Head of caudate nucleus (tissue), 42 donors: Measurements from ENCODE around the gene PCDHGA5.
"Not testable (repeated sequence)": the region's sequence is repeated elsewhere in the genome, so short reads cannot be mapped to it uniquely, and the experiment has no call there.

Source experiments
- DNase-seq, 42 donors: peaks; one replicate each; pipeline versions ENCODE4 v3.0.0 to v3.0.0-alpha.2; 2020 to 2021; ENCODE audit warnings: mixed read lengths in 7 of 42
- intact Hi-C: fragments of 100-400 bp; cut with DNase I; formaldehyde crosslinking; loops from one replicate; pipeline ENCODE4 v1.15.0; 2022

PCDHGA5 gene

GRCh38 chr5:141382469-141383294 is 18.7 kb downstream of the PCDHGA5 start, which contains the start of gene PCDHGA7:
TSS of gene PCDHGA7 (plus strand) at chr5:141382742. CDS start at chr5:141382900, 158 bp downstream.
- intact Hi-C loops: no loop called here
- DNase-seq: no peak

GRCh38 chr5:141383345-141383744 is 19.4 kb downstream of the PCDHGA5 start:
- DNase-seq: no peak
- intact Hi-C loops: no loop called here

- intact Hi-C loops: no loop called here
Observed at GRCh38 chr5:141384471-141385267, 20.7 kb downstream of the PCDHGA5 start.

GRCh38 chr5:141387557-141388311 is 23.8 kb downstream of the PCDHGA5 start, which contains the start of gene PCDHGB4:
TSS of gene PCDHGB4 (plus strand) at chr5:141387698. CDS start at chr5:141387885, 187 bp downstream.
- DNase-seq: peak in 1 of 42 donors; percentile 33
- intact Hi-C loops: not testable (repeated sequence)

More at GRCh38 chr5:141384471-141385267, 20.7 kb downstream of the PCDHGA5 start:
- no peak for DNase-seq

GRCh38 chr5:141388661-141389060 is 24.7 kb downstream of the PCDHGA5 start:
- intact Hi-C loops: no loop called here
- no peak for DNase-seq

GRCh38 chr5:141389153-141390042 is 25.4 kb downstream of the PCDHGA5 start:
- intact Hi-C loops: no loop called here
- DNase-seq: peak in 1 of 42 donors; percentile 31

GRCh38 chr5:141392429-141393198 is 28.7 kb downstream of the PCDHGA5 start, which contains the start of gene PCDHGA8:
TSS of gene PCDHGA8 (plus strand) at chr5:141392633. CDS start at chr5:141392814, 181 bp downstream.
- intact Hi-C loops: no loop called here
- DNase-seq: peak in 1 of 42 donors; percentile 28

GRCh38 chr5:141393267-141393666 is 29.3 kb downstream of the PCDHGA5 start:
- intact Hi-C loops: no loop called here

GRCh38 chr5:141394401-141395187 is 30.6 kb downstream of the PCDHGA5 start:
- intact Hi-C loops: not testable (repeated sequence)
- peak in 1 of 42 donors; percentile 13 for DNase-seq

More at GRCh38 chr5:141393267-141393666, 29.3 kb downstream of the PCDHGA5 start:
- DNase-seq: peak in 1 of 42 donors; percentile 17

GRCh38 chr5:141397756-141398551 is 34.0 kb downstream of the PCDHGA5 start, which contains the start of gene PCDHGB5:
TSS of gene PCDHGB5 (plus strand) at chr5:141397947. CDS start at chr5:141398128, 181 bp downstream.
- peak in 10 of 42 donors; percentile 19 to 59 (median 49) for DNase-seq
- intact Hi-C loops: not testable (repeated sequence)

- DNase-seq: peak in 1 of 42 donors; percentile 16
- intact Hi-C loops: no loop called here
Observed at GRCh38 chr5:141398608-141399007, 34.6 kb downstream of the PCDHGA5 start.

- intact Hi-C loops: no loop called here
- DNase-seq: peak in 1 of 42 donors; percentile 24
Observed at GRCh38 chr5:141399555-141400258, 35.7 kb downstream of the PCDHGA5 start.

GRCh38 chr5:141402553-141403243 is 38.7 kb downstream of the PCDHGA5 start, which contains the start of gene PCDHGA9:
TSS of gene PCDHGA9 (plus strand) at chr5:141402778. CDS start at chr5:141402953, 175 bp downstream.
- intact Hi-C loops: no loop called here
- peak in 14 of 42 donors; percentile 13 to 70 (median 34) for DNase-seq

- intact Hi-C loops: no loop called here
- peak in 1 of 42 donors; percentile 18 for DNase-seq
Observed at GRCh38 chr5:141403387-141403786, 39.4 kb downstream of the PCDHGA5 start.
